Keratinocyte (primary cell): ENCODE results near the gene CPPED1.

Source experiments
- CTCF ChIP-seq, 3 experiments: IDR thresholded peaks in 1 of 3; conservative IDR thresholded peaks in 1 of 3; optimal IDR thresholded peaks in 1 of 3; 2 replicates in 2 of 3; 3 replicates in 1 of 3; pipeline versions ENCODE3 to v1.5.1; 2011; ENCODE audit warnings: low read length in 3 of 3, mild to moderate bottlenecking in 3 of 3, moderate library complexity in 2 of 3, control low read depth in 1 of 3, inconsistent platforms in 1 of 3; ENCODE audit not compliant: insufficient read depth in 2 of 3; ENCODE audit errors: extremely low read depth in 1 of 3
- EZH2 ChIP-seq: IDR thresholded peaks from one replicate; pipeline ENCODE4 v1.6.1; 2012; ENCODE audit warnings: inconsistent platforms, mild to moderate bottlenecking, low read length, moderate library complexity

- no peak for TF ChIP-seq CTCF (optimal IDR thresholded peaks at IDR 0.05 in 1 of 3, IDR thresholded peaks at IDR 0.05 in 1 of 3, conservative IDR thresholded peaks at IDR 0.05 in 1 of 3; ENCODE audit: extremely low read depth in 1 of 3, insufficient read depth in 2 of 3, low read length in 3 of 3)
- TF ChIP-seq EZH2, result no peak
Measured at GRCh38 chr16:12764813-12765488, 38.7 kb downstream of the CPPED1 start.
